ENCODE results near the gene STAC3.
A peak's percentile ranks its signal among the peaks of the same experiment; 100 is the strongest.

The STAC3 gene

DNA sequence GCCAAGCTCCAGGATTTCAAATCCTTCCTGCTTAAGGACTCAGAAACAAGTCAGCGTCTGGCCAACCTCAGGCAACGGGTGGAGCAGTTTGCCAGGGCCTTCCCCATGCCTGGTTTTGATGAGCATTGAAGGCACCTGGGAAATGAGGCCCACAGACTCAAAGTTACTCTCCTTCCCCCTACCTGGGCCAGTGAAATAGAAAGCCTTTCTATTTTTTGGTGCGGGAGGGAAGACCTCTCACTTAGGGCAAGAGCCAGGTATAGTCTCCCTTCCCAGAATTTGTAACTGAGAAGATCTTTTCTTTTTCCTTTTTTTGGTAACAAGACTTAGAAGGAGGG lies 16.8 kb downstream of the STAC3 start:
- DNase-seq (no peak), ATAC-seq (no peak)
- Mint-ChIP-seq H3K9me3 (no peaks in the 10 kb centered on the region), H3K4me3 (peak overlapping the region in 1 of 2 donors; percentile 62), H3K27me3 (peaks cover 42% of the 10 kb centered on the region), H3K27ac (peak overlapping the region in 1 of 2 donors; percentile 20), H3K4me1 (peaks cover 99% of the 10 kb centered on the region)

DNA sequence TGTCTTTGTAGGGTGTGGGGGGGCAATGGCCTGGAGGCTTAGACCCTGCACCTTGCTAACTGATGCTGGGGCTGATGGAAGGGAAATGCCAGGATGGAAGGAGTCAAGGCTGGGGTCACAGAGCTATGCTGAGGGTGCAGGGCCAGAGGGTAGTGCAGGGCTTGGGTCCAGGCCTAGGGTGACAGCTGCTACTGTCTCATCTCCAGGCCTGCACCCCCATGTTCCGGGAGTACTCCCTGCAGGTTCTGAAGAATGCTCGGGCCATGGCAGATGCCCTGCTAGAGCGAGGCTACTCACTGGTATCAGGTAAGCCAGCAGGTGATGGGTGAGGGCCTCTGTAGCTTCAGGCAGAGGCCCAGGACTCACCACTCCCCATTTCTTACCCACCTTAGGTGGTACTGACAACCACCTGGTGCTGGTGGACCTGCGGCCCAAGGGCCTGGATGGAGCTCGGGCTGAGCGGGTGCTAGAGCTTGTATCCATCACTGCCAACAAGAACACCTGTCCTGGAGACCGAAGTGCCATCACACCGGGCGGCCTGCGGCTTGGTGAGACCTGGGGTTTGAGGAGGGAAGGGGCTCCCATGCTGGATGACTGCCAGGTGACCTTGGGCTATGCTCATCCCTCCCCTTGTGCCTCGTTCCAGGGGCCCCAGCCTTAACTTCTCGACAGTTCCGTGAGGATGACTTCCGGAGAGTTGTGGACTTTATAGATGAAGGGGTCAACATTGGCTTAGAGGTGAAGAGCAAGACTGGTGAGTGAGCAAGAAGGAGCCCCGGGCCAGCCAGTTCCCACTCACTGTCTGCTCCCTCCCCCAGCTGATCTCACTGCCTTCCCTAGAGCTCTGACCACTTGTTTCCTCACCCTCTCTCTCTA lies 17.4 kb downstream of the STAC3 start:
- DNase-seq (no peak), ATAC-seq (no peak)
- Mint-ChIP-seq H3K4me1 (peaks cover 100% of the 10 kb centered on the region), H3K27ac (peak overlapping the region in 1 of 2 donors; percentile 84), H3K4me3 (peak overlapping the region; percentile 24 to 62), H3K9me3 (no peaks in the 10 kb centered on the region), H3K27me3 (peaks cover 36% of the 10 kb centered on the region)

DNA sequence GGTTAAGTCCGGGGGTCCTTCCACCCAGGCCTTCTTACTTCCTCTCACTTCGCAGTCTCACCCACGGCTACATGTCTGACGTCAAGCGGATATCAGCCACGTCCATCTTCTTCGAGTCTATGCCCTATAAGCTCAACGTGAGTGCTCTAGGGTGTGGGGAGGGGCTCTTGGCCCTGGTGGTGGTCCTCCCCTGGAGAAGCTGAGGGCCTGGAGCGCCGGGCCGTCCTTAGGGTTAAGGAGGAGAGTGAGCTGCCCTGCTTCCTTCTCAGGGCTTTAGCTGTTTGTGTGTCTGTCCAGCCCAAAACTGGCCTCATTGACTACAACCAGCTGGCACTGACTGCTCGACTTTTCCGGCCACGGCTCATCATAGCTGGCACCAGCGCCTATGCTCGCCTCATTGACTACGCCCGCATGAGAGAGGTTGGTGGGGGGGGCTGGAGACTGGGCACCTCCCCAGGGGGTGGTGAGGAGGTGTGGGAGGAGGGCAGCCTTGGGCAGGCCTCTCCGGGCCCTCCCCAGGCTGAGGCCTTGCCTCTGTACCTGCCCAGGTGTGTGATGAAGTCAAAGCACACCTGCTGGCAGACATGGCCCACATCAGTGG lies 18.7 kb downstream of the STAC3 start:
- peak overlapping the region; percentile 15 to 99 for H3K4me3 Mint-ChIP-seq
- no peaks in the 10 kb centered on the region for H3K9me3 Mint-ChIP-seq
- peaks cover 97% of the 10 kb centered on the region for H3K4me1 Mint-ChIP-seq
- DNase-seq: no peak
- H3K27me3 Mint-ChIP-seq: peaks cover 30% of the 10 kb centered on the region
- no peak overlapping the region for H3K27ac Mint-ChIP-seq
- no peak for ATAC-seq

DNA sequence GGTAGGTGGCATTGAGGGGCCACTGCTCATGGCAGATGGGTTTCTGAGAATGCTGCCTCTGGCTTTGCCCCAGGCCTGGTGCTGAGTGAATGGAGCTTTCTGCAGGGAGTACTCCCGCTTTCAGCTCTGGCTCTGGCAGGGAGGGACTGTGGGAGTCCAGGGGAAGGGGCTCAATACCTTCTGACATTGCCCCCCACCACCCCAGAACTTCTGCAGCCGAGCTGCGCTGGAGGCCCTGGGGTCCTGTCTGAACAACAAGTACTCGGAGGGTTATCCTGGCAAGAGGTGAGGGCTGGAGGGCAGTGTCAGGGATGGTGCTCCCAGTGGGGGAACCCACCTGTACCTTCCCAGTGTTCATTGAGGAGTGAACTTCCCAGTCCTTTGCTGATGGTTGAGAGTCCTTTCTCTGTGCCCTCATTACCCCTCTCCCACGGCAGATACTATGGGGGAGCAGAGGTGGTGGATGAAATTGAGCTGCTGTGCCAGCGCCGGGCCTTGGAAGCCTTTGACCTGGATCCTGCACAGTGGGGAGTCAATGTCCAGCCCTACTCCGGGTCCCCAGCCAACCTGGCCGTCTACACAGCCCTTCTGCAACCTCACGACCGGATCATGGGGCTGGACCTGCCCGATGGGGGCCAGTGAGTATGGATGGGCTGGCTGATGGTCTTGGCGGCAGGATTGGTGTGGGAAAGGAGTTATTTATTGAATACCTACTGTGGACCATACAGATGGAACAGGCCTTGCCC lies 19.5 kb downstream of the STAC3 start:
- H3K4me3 Mint-ChIP-seq: peak overlapping the region; percentile 96 to 99
- peaks cover 97% of the 10 kb centered on the region for H3K4me1 Mint-ChIP-seq
- H3K9me3 Mint-ChIP-seq: no peaks in the 10 kb centered on the region
- peak overlapping the region in 1 of 2 donors; percentile 100 for H3K27ac Mint-ChIP-seq
- no peak for ATAC-seq
- DNase-seq: no peak
- H3K27me3 Mint-ChIP-seq: peaks cover 30% of the 10 kb centered on the region

DNA sequence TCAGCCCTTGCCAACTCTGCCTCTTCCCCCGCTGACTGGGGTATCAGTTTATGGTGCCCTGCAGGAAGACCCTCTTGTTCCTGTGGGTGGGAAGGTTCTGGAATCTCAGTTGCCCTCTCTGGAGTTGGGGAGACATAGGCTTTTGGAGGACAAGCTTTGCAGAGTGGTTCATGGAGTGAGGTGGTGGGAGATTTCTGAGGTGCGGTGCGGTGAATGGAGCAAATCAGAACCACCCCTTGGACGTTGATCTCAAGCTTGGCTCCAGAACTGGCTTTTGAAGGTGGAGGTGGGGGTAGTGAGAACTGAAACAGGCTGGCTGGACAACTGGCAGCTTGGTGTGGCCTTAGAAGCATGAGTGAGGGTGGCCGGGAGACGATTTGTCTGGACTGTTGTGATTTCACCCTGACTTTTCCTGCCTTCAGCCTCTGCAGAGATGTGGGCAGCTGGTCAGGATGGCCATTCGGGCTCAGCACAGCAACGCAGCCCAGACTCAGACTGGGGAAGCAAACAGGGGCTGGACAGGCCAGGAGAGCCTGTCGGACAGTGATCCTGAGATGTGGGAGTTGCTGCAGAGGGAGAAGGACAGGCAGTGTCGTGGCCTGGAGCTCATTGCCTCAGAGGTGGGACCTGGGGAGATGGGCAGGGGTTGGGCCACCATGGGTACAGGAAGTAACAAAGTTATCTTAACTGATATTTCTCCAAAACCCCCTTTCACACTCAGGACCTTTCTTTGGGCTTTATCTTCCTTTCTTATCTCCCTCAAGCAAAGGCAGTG lies 20.4 kb downstream of the STAC3 start:
- peaks cover 30% of the 10 kb centered on the region for H3K27me3 Mint-ChIP-seq
- no peaks in the 10 kb centered on the region for H3K9me3 Mint-ChIP-seq
- H3K4me1 Mint-ChIP-seq: peaks cover 97% of the 10 kb centered on the region
- DNase-seq: no peak
- peak overlapping the region; percentile 96 to 99 for H3K4me3 Mint-ChIP-seq
- ATAC-seq: no peak
- peak overlapping the region; percentile 99 to 100 for H3K27ac Mint-ChIP-seq

DNA sequence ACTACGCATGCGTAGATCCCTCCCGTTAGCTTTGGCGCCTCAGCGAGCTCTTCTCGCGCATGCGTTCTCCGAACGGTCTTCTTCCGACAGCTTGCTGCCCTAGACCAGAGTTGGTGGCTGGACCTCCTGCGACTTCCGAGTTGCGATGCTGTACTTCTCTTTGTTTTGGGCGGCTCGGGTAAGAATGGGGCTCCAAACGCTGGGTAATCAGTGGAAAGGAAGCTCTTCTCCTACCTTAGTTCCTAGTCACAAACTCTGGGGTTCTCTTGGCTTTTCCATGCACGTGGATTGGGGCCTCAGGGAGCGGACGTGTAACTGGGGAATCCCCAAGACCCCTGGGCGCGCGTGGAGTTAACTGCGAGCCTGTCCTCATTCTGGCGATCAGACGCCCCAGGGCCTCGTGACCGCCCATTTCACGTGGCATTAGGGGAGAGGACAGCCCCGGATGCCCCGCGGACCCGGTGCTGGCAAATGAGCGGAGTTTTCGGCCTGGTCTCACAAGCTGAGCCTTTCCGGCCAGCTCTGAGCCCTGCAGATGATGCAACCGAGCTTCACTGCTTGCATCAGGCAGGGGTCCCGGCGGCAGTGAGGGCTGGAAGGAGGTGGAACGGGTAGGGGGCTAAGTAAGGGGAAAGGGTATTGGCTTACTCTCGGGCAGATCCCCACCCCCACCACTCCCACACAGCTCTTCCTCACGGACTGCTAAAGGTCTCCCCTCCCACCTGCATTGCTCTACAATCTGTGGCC lies 21.2 kb downstream of the STAC3 start, which contains the start of gene SHMT2:
SHMT2 (plus strand) TSS at position 78 of the 747 bp plus-strand sequence; CDS start at position 146, 68 bp downstream.
- Mint-ChIP-seq H3K27ac (peak within 1 kb of the TSS; percentile 99 to 100), H3K4me1 (peaks cover 97% of the 10 kb centered on the region), H3K27me3 (peaks cover 32% of the 10 kb centered on the region), H3K4me3 (peak within 1 kb of the TSS; percentile 96 to 99), H3K9me3 (no peaks in the 10 kb centered on the region)
- ATAC-seq (peak; percentile 69), DNase-seq (peak; percentile 87 to 94)

DNA sequence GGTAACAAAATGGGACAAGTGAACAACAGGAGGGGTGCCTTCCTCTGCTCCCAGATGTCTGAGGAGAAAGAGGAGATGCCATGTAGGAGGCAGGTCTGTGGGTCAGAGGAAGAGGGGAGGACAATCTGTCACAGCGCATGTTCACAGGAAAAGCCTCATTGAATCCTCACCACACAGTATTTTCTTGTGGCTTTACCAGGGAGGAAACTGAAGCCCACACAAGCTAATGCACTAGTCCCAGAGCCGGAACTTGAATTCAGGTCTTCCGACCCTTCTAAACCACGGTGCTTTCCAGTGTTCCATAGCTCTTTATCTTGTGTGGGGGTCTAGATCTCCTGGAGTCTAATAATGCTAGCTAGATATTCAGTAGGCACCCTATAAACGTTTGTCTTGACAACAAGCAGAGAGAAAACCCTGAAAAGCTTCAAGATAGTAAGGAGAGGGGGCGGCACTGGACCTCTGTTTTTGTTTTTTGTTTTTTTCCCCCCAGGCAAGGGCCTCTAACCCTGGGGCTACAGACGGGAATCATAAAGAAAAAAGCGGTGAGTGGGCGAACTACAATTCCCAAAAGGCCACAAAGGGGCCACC lies 21.8 kb downstream of the STAC3 start:
- no peak for DNase-seq
- H3K27me3 Mint-ChIP-seq: peaks cover 39% of the 10 kb centered on the region
- ATAC-seq: peak; percentile 16
- H3K9me3 Mint-ChIP-seq: no peaks in the 10 kb centered on the region
- H3K27ac Mint-ChIP-seq: peak overlapping the region; percentile 99 to 100
- peak overlapping the region; percentile 96 to 99 for H3K4me3 Mint-ChIP-seq
- H3K4me1 Mint-ChIP-seq: peaks cover 97% of the 10 kb centered on the region

DNA sequence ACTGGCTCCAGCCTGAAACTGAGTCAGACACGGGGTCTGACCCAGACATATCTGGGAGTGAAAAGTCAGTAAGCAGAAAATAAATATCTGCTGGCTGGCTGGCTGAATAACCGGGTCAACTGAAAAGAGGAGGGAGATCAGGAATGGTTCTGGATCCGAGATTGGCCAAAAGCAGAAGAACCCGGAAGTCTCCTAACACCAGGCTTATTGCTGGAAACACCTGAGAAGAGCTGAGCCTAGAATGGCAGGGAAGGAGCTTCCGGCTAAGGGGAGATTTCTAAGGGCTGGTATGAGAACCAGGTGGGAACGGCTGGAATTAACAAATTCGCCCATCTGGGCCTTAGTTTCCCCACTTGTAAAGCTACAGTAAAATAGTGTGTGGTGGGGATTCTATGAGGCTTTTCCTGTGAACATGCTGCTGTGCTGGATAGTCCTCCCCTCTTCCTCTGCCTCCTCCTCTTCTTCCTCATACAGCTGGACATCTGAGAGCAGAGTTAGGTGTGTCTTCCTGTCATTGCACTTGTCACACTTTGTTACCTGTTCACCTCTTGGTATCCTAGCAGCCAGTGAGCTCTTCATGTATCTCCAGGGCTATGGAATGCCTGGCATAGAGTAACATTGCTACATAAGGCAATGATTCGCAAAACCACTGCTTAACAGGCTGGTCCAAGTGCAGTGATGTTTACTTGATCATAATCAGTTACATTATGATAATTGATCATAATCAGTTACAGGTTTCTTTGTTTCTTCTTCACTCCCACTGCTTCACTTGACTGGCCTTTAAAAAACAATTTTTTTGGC lies 23.5 kb downstream of the STAC3 start:
- Mint-ChIP-seq H3K27ac (no peak overlapping the region), H3K4me3 (peak overlapping the region; percentile 45 to 77), H3K4me1 (peaks cover 97% of the 10 kb centered on the region)

DNA sequence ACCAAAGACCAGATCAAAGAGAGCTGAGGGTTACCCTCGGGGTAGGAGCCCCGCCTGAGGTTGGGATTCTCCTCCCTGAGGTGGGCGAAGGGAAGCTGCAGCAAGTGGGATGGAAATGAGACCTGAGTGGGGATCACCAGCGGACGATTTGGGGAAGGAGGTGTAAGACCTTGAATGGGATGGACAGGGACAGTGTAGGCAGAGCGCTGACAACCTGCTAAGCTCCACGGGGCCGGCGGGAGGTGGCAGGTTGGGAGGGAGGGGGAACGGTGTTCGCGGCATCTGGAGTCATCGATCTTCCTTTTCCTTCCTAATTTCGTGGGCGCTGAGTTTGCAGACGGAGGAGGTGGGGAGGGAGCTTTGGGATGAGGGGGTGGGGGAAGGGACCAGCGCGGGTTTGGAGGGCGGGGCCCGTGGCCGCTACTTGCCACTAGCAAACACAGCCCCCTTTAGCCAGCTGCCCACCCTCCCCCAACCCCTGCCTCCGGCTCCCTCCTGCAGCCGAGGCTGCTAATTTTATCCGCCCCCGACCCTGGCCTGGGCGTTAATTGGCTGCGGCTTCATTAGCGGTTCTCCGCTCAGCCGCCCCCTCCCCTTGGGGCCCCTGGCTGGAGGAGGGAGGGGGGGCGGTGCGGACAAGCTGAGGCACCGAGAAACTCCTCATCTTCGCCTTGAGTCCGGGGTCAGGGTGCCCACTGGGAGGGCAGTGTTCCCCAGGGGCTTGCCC lies 24.2 kb downstream of the STAC3 start:
- no peak for ATAC-seq
- no peaks in the 10 kb centered on the region for H3K9me3 Mint-ChIP-seq
- H3K4me1 Mint-ChIP-seq: peaks cover 97% of the 10 kb centered on the region
- H3K27me3 Mint-ChIP-seq: peaks cover 63% of the 10 kb centered on the region
- no peak for DNase-seq
- H3K27ac Mint-ChIP-seq: no peak overlapping the region
- peak overlapping the region; percentile 77 to 78 for H3K4me3 Mint-ChIP-seq

More for the DNA sequence above, 23.5 kb downstream of the STAC3 start:
- Mint-ChIP-seq H3K27me3 (peaks cover 55% of the 10 kb centered on the region), H3K9me3 (no peaks in the 10 kb centered on the region)
- DNase-seq (no peak), ATAC-seq (no peak)

DNA sequence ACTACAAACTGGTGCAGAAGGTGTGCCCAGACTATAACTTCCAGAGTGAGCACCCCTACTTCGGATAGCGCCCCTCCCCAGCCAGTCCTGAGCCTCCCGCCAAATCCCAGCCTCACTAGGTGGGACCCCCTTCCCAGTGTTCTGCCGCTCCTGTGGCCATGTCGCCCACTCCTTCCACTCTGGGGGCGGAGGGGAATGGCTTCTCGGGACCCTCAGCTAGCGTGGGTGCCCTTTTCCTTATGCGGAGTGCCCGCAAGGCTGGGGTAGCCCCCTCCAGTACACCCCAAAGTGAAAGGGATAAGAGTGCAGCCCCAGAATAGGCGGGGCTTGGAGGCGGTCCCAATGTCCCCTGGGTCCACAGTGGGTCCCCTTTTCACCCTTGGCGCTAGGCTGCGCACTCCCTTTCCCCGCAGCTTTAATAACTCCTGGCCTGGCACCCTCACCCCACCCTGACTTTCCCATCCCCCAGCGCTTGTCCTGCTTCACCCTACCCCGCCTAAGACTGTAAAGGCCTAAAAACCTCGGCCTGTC lies 25.2 kb downstream of the STAC3 start:
- Mint-ChIP-seq H3K27ac (peak overlapping the region in 1 of 2 donors; percentile 13), H3K9me3 (no peaks in the 10 kb centered on the region), H3K27me3 (peaks cover 73% of the 10 kb centered on the region), H3K4me1 (peaks cover 97% of the 10 kb centered on the region), H3K4me3 (peak overlapping the region; percentile 77 to 78)
- DNase-seq (no peak), ATAC-seq (no peak)

DNA sequence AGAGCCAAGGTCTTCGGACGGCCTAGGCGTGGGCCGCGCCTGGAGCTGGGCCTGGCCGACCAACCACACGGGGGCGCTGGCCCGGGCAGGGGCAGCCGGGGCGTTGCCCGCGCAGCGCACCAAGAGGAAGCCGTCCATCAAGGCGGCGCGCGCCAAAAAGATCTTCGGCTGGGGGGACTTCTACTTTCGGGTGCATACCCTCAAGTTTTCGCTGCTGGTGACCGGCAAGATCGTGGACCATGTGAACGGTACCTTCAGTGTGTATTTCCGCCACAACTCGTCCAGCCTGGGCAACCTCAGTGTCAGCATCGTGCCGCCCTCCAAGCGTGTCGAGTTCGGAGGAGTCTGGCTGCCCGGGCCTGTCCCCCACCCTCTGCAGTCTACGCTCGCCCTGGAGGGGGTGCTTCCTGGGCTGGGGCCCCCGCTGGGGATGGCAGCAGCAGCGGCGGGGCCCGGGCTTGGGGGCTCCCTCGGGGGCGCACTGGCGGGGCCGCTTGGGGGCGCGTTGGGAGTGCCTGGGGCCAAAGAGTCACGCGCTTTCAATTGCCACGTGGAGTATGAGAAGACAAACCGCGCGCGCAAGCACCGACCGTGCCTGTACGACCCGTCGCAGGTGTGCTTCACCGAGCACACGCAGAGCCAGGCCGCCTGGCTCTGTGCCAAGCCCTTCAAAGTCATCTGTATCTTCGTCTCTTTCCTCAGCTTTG lies 25.9 kb downstream of the STAC3 start:
- peak; percentile 74 to 77 for DNase-seq
- Mint-ChIP-seq H3K4me3 (peak overlapping the region; percentile 77 to 78), H3K27me3 (peaks cover 79% of the 10 kb centered on the region), H3K27ac (no peak overlapping the region), H3K9me3 (no peaks in the 10 kb centered on the region), H3K4me1 (peaks cover 95% of the 10 kb centered on the region)
- ATAC-seq: peak; percentile 74

DNA sequence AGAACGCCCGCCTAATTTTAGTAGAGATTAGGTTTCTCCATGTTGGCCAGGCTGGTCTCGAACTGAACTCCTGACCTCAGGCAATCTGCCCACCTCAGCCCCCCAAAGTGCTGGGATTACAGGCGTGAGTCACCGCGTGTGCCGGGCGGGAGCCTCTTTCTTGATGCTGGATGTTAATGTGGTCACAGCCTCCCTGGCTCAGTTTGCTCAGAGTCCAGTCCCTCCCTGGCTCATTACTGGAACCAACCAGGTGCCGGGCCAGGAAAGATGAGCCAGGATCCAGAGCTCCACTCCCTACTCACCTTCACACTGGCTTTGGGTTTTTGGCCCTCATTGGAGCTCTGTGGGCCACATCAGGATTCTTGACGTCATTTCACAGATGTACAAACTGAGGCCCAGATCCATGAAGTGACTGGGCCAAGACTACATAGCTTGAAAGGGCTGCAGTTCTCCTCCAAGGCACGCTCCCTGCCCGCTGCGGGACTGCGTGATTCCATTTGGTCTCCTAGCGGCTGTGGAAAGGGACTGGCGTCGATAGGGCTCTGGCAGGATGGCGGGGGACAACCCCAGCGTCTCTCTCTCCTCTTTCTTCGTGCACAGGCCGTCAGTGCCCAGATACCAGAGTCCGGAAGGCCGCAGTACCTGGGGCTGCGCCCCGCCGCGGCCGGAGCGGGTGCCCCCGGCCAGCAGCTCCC lies 26.6 kb downstream of the STAC3 start:
- Mint-ChIP-seq H3K27ac (no peak overlapping the region), H3K4me1 (peaks cover 94% of the 10 kb centered on the region), H3K4me3 (peak overlapping the region in 1 of 2 donors; percentile 71), H3K27me3 (peaks cover 86% of the 10 kb centered on the region), H3K9me3 (no peaks in the 10 kb centered on the region)
- DNase-seq (no peak), ATAC-seq (peak; percentile 18)
